GM18526 (cell line): ENCODE measurements around the gene LRIG1.

Experiments
- POLR2A ChIP-seq: IDR thresholded peaks from 3 replicates; pipeline ENCODE4 v1.6.1; 2011; ENCODE audit not compliant: insufficient read length; ENCODE audit errors: extremely low read depth

Gene LRIG1

GRCh38 chr3:66379565-66379964 is 121.3 kb downstream of the LRIG1 start:
- TF ChIP-seq POLR2A = no peak

- TF ChIP-seq POLR2A = no peak
Observed at GRCh38 chr3:66378256-66378655, 122.6 kb downstream of the LRIG1 start.

GRCh38 chr3:66377800-66378199 is 123.0 kb downstream of the LRIG1 start:
- no peak for TF ChIP-seq POLR2A

- TF ChIP-seq POLR2A = no peak
Observed at GRCh38 chr3:66376568-66376967, 124.3 kb downstream of the LRIG1 start.

- TF ChIP-seq POLR2A = no peak
Observed at GRCh38 chr3:66372681-66373350, 128.0 kb downstream of the LRIG1 start.

- TF ChIP-seq POLR2A = no peak
Observed at GRCh38 chr3:66371432-66371831, 129.4 kb downstream of the LRIG1 start.

GRCh38 chr3:66370179-66370578 is 130.6 kb downstream of the LRIG1 start:
- no peak for TF ChIP-seq POLR2A

- TF ChIP-seq POLR2A = no peak
Observed at GRCh38 chr3:66367979-66368378, 132.8 kb downstream of the LRIG1 start.

GRCh38 chr3:66366747-66367146 is 134.1 kb downstream of the LRIG1 start:
- no peak for TF ChIP-seq POLR2A

GRCh38 chr3:66365080-66365479 is 135.7 kb downstream of the LRIG1 start:
- no peak for TF ChIP-seq POLR2A

- no peak for TF ChIP-seq POLR2A
Observed at GRCh38 chr3:66363148-66363547, 137.7 kb downstream of the LRIG1 start.

- TF ChIP-seq POLR2A = no peak
Observed at GRCh38 chr3:66362541-66362941, 138.3 kb downstream of the LRIG1 start.

- no peak for TF ChIP-seq POLR2A
Observed at GRCh38 chr3:66361356-66361755, 139.5 kb downstream of the LRIG1 start.

- TF ChIP-seq POLR2A = no peak
Observed at GRCh38 chr3:66355997-66356396, 144.8 kb downstream of the LRIG1 start.

- TF ChIP-seq POLR2A = no peak
Observed at GRCh38 chr3:66355394-66355793, 145.4 kb downstream of the LRIG1 start.

GRCh38 chr3:66354001-66354400 is 146.8 kb downstream of the LRIG1 start:
- no peak for TF ChIP-seq POLR2A

GRCh38 chr3:66353530-66353929 is 147.3 kb downstream of the LRIG1 start:
- no peak for TF ChIP-seq POLR2A
